Lower leg skin (tissue), 4 donors: ENCODE data around the gene FCER2. TPM values are rescaled to one million over a fixed set of nuclear protein-coding genes. Genes with fewer than 3 reads are reported as not detected.

ENCODE experiments used
- DNase-seq, 2 donors: peaks; one replicate each; pipeline ENCODE4 v3.0.0-alpha.2; 2019; ENCODE audit warnings: low spot score in 2 of 2
- H3K4me3 ChIP-seq: fragments of 200-600 bp; sonication (generic); 2 replicates; pipeline ENCODE4 v1.5.1; 2017; ENCODE audit warnings: mild to moderate bottlenecking, low read depth; ENCODE audit not compliant: poor library complexity, severe bottlenecking
- POLR2A ChIP-seq, 2 donors: fragments of 450-650 bp; IDR thresholded peaks; one replicate each; pipeline ENCODE4 v1.6.1; 2016 to 2017; ENCODE audit warnings: antibody characterized with exemption in 2 of 2, mild to moderate bottlenecking in 1 of 2, moderate library complexity in 1 of 2
- WGBS, 2 donors: methylation state at CpG; one replicate each; pipeline ENCODE4 v1.1.5; 2018; 5-methylcytosine and 5-hydroxymethylcytosine counted together
- intact Hi-C: fragments of 100-400 bp; cut with DNase I; formaldehyde crosslinking; loops from one replicate; pipeline ENCODE4 v1.15.0; 2023; ENCODE audit warnings: low total_unique reads
- total RNA-seq, 4 donors: library from RNA; depleted of rRNA; stranded (reverse); fragments of >200 nt; gene quantifications; one replicate each; pipeline ENCODE4 v1.1.0, GENCODE V29; 2016
- TF ChIP-seq, protein P1 (sequence below), 3 donors: fragments of 450-650 bp; IDR thresholded peaks; one replicate each; pipeline ENCODE4 v1.5.1; 2016; ENCODE audit warnings: antibody characterized with exemption in 3 of 3, mild to moderate bottlenecking in 3 of 3, moderate library complexity in 2 of 3

Gene FCER2
- total RNA-seq, 4 donors from 2014 or later, result not detected

DNA sequence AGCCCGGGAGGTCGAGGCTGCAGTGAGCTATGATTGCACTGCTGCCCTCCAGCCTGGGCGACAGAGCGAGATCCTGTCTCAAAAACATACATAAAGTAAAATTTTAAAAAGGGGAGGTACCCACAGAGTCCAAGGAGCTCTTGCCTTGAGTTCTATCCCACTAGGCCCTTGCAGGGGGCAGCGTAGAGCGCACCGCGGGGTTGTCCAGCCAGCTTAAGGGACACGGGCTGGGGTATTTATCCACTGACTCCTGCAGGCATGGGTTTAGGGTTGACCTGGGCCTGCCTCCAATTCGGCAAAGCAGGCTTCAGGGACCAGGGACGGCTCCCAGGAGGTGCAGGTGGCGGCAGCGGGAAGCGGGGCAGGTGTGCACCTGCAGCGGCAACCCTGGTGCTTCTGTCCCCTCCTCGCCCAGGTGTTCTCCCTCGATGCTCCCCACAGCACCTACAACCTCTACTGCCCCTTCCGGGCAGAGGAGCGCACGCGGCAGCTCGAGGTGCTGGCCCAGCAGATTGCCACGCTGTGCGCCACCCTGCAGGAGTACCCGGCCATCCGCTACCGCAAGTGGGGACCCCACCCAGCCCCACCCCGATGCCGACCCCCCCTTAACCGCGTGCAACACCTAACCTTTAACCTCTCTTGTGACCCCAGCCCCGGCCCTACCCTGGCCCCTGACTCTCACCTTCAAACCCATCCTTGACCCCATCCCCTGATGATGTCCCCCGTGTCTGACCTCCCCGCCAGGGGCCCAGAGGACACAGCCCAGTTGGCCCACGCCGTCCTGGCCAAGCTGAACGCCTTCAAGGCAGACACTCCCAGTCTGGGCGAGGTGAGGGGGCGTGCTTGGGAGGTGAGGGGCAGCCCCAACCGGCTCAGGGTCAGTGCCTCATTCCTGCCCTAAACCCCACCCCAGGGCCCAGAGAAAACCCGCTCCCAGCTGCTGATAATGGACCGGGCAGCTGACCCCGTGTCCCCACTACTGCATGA, 60.3 kb downstream of the FCER2 start:
- TF ChIP-seq POLR2A (IDR thresholded peaks at IDR 0.05), result no peak
- TF ChIP-seq, protein P1, sequence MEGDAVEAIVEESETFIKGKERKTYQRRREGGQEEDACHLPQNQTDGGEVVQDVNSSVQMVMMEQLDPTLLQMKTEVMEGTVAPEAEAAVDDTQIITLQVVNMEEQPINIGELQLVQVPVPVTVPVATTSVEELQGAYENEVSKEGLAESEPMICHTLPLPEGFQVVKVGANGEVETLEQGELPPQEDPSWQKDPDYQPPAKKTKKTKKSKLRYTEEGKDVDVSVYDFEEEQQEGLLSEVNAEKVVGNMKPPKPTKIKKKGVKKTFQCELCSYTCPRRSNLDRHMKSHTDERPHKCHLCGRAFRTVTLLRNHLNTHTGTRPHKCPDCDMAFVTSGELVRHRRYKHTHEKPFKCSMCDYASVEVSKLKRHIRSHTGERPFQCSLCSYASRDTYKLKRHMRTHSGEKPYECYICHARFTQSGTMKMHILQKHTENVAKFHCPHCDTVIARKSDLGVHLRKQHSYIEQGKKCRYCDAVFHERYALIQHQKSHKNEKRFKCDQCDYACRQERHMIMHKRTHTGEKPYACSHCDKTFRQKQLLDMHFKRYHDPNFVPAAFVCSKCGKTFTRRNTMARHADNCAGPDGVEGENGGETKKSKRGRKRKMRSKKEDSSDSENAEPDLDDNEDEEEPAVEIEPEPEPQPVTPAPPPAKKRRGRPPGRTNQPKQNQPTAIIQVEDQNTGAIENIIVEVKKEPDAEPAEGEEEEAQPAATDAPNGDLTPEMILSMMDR (IDR thresholded peaks at IDR 0.05), result no peak
- WGBS, 2 donors, result 85 to 87% methylated on average over 38 to 41 of the region's 43 CpGs

DNA sequence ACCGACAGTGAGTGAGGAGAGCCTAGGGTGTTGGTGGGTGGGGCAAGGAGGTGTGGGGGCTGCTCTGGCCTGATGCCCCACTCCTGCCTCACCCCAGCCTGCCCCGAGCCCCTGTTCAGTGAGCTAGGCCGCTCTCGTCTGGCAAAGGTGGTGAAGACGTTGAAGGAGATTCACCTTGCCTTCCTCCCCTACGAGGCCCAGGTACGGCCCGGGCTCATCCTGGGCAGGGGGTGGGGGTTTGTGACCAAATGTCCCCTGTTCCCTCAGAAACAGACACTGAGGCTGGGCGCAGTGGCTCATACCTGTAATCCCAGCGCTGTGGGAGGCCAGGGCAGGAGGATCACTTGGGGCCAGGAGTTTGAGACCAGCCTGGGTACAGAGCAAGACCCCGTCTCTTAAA, 61.1 kb downstream of the FCER2 start:
- intact Hi-C loops, result no loop called here
- no peak overlapping the region for H3K4me3 ChIP-seq
- DNase-seq, result no peak
- TF ChIP-seq, protein P1 (IDR thresholded peaks at IDR 0.05), result no peak
- no peak for TF ChIP-seq POLR2A (IDR thresholded peaks at IDR 0.05)
- 95% methylated on average over 11 of the region's 11 CpGs for WGBS, 2 donors

More for the DNA sequence above, 60.3 kb downstream of the FCER2 start:
- no peak for DNase-seq
- H3K4me3 ChIP-seq, result no peak overlapping the region
- intact Hi-C loops, result no loop called here

DNA sequence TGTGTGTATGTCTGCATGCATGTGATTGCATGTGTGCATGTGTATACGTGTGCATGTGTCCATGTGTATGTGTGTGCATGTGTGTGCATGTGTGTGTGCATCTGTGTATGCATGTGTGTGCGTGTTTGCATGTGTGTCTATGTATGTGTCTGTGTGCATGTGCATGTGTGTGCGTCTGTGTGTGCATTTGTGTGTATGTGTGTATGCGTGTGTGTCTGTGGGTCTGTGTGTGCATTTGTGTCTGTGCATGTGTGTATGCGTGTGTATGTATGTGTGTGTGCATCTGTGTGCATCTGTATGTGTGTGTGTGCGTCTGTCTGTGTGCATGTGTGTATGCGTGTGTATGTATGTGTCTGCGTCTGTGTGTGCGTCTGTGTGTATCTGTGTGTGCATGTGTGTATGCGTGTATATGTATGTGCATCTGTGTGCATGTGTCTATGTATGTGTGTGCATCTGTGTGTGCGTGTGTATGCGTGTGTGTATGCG, 62.0 kb downstream of the FCER2 start:
- DNase-seq, result no peak
- H3K4me3 ChIP-seq, result no peak overlapping the region
- no peak for TF ChIP-seq POLR2A (IDR thresholded peaks at IDR 0.05)
- TF ChIP-seq, protein P1 (IDR thresholded peaks at IDR 0.05), result no peak
- 94 to 95% methylated on average over 13 of the region's 13 CpGs for WGBS, 2 donors
- intact Hi-C loops, result no loop called here

DNA sequence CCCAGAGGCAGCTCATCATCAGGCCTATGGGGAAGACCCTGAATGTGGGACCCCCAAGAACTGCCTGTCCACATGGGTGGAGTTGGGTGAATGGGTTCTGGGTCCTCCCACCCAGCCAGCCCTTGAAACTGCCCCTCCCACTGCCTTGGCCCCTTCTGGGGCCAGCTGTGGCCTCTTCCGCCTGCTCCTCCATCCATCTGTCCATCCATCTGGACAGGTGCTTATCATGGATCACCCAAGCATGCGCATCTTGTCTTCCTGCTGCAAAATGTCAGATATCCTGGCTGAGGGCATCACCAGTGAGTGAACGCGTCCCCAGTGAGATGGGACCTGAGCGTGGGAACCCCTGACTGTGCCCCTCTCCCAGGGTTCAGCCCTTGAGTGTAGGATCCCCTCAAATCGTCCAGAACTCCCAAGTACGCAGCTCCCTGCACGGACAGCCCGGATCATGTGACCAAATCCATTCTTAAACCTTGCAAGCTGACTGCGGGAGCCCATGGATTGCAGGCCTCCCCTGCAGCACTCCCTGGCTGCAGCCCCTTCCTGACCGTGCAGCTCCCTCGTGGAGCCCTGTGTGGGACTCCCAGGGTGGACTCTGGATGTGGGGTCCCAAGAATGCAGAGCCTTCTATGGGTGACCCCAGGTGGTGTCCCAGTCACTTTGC, 63.0 kb downstream of the FCER2 start:
- no peak for DNase-seq
- no peak for TF ChIP-seq POLR2A (IDR thresholded peaks at IDR 0.05)
- TF ChIP-seq, protein P1 (IDR thresholded peaks at IDR 0.05), result no peak
- WGBS, 2 donors, result 76 to 85% methylated on average over 7 to 12 of the region's 12 CpGs
- no peak overlapping the region for H3K4me3 ChIP-seq
- intact Hi-C loops, result no loop called here

Other genes starting within 250 kb of the FCER2 start
- 1 to 10 TPM; 3.2 to 8.2 (median 4.7) TPM for gene PEX11G, start 213.1 kb downstream of the FCER2 start, total RNA-seq
- 10 to 100 TPM; 30.4 to 42.8 (median 36.9) TPM for gene ZNF358, start 186.0 kb downstream of the FCER2 start, total RNA-seq
- gene MCOLN1, start 179.5 kb downstream of the FCER2 start, total RNA-seq, result 10 to 100 TPM; 15.2 to 37.7 (median 28.6) TPM
- gene PNPLA6, start 166.4 kb downstream of the FCER2 start, total RNA-seq, result 10 to 100 TPM; 58.3 to 89.8 (median 71.0) TPM
- 100 to 1,000 TPM in 3 of 4 donors, 10 to 100 TPM in 1; 75.3 to 174 (median 110) TPM for gene CAMSAP3, start 106.3 kb downstream of the FCER2 start, total RNA-seq
- 10 to 100 TPM; 55.9 to 99.1 (median 67.7) TPM for gene XAB2, start 72.6 kb downstream of the FCER2 start, total RNA-seq
- 100 to 1,000 TPM in 1 of 4 donors, 10 to 100 TPM in 2, 1 to 10 TPM in 1; 9.0 to 267 (median 19.1) TPM for gene PET100, start 72.3 kb downstream of the FCER2 start, total RNA-seq
- gene PCP2, start 68.4 kb downstream of the FCER2 start, total RNA-seq, result 1 to 10 TPM in 3 of 4 donors, not detected in 1; 1.1 to 6.5 (median 4.2) TPM
- 100 to 1,000 TPM in 1 of 4 donors, 10 to 100 TPM in 3; 43.8 to 109 (median 69.9) TPM for gene STXBP2, start 65.0 kb downstream of the FCER2 start, total RNA-seq
- not detected for gene RETN, start 33.1 kb downstream of the FCER2 start, total RNA-seq
- gene MCEMP1, start 25.0 kb downstream of the FCER2 start, total RNA-seq, result not detected
- gene TRAPPC5, start 21.3 kb downstream of the FCER2 start, total RNA-seq, result 100 to 1,000 TPM; 115 to 197 (median 143) TPM
- 1 to 10 TPM in 1 of 4 donors, under 1 TPM in 1, not detected in 2; 0.36 to 2.3 TPM for gene CLEC4G, start 30.0 kb upstream of the FCER2 start, total RNA-seq
- gene CD209, start 45.4 kb upstream of the FCER2 start, total RNA-seq, result 1 to 10 TPM in 2 of 4 donors, under 1 TPM in 2; 0.55 to 2.1 (median 1.4) TPM
- gene CLEC4M, start 61.1 kb upstream of the FCER2 start, total RNA-seq, result not detected
- 10 to 100 TPM; 16.2 to 23.3 (median 20.0) TPM for gene EVI5L, start 128.1 kb upstream of the FCER2 start, total RNA-seq
- gene PRR36, start 172.3 kb upstream of the FCER2 start, total RNA-seq, result under 1 TPM; 0.72 to 0.93 (median 0.83) TPM
- 10 to 100 TPM; 27.3 to 31.8 (median 29.8) TPM for gene LRRC8E, start 186.4 kb upstream of the FCER2 start, total RNA-seq
- 10 to 100 TPM; 23.1 to 47.8 (median 30.9) TPM for gene MAP2K7, start 201.7 kb upstream of the FCER2 start, total RNA-seq
- gene TGFBR3L, start 212.7 kb upstream of the FCER2 start, total RNA-seq, result 1 to 10 TPM in 3 of 4 donors, not detected in 1; 1.5 to 3.7 (median 2.1) TPM
- 10 to 100 TPM; 15.7 to 26.4 (median 24.6) TPM for gene SNAPC2, start 218.2 kb upstream of the FCER2 start, total RNA-seq
- 1 to 10 TPM; 4.0 to 4.8 (median 4.0) TPM for gene CTXN1, start 224.0 kb upstream of the FCER2 start, total RNA-seq
- gene TIMM44, start 241.5 kb upstream of the FCER2 start, total RNA-seq, result 100 to 1,000 TPM in 1 of 4 donors, 10 to 100 TPM in 3; 36.8 to 119 (median 51.7) TPM